Endothelial cell of hepatic sinusoid (primary cell): ENCODE data around the gene OSBP.
"Not testable (repeated sequence)": the region's sequence is repeated elsewhere in the genome, so short reads cannot be mapped to it uniquely, and the experiment has no call there.

Experiments
- in situ Hi-C: cut with HindIII; loops from 2 replicates; pipeline ENCODE4 v1.10.0; 2017; ENCODE audit warnings: low sequenced_read_pairs

OSBP gene

DNA sequence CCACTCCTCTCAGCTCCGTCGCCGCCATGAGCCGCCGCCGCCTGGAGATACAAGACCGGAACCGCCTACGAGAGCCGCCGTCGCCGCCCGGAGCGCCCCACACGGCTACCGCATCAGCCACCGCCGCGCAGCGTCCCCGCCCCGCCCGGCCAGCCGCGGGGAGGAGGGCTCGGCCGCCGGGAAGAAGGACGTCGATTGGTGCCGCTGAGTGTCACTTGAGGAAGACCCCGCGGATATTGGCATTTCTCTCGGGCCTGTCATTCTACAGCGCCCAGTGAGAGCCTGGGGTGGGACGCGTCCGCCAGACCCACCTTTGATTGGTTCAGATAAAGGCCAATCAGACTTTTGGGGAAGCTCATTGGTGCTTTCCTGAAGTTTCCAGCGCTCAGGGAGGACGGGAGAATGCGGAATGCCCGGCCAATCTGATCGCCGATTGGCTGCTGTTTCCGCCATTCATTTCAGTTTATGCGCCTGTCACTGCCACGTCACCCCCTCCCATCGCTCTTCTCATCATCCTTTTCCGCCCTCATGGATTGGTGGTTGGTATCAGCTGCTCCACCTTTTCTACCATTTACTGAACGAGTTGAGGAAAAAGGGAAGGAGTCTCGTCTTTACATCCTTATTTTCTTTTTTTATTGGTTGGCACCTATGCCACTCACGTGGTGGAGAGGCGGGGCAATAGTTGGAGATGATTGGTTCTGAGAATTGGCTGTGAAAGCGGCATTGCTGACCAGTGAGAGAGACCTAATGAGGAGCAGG, at the start of gene OSBP:
TSS of gene OSBP (minus strand) at position 138 of the 759 bp plus-strand sequence. CDS start at position 28, 110 bp downstream.
- in situ Hi-C loops: no loop called here

DNA sequence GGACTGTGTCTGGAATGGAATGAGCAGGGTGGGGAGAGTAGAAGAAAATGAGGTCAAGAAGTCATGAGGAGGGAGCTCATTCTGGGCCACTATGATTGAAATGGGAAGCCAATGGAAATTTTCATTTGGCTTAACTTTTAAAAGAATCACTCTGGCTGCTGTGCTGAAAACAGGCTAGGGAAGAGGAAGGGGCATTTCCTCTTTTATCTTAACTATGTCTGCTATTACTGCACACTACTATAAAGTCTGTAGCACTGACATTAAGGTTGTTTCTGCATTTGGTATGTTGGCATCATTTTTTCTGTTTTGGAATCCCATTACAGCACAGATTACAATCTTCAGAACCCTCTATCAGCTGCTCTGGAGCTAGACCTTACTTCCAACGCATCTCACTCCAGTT, 45.0 kb upstream of the OSBP start:
- in situ Hi-C loops: no loop called here

DNA sequence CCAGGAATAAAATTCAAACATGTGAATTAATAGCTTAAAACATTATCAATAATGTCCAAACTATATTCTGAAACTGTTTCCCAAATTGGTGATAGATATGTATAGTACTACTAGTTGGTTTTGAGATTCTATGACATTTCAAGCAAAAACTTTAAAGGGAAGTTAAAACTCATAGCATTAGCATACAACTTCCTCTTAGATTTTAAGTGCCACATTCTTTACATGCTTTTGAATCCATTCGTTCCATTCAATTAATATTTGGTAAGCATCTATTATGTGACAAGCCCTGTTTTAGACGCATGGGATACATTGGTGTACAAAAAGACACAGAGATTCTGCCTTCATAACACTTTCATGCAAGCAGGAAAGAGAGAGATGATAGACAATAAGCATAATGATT, 44.4 kb upstream of the OSBP start:
- in situ Hi-C loops: no loop called here

- in situ Hi-C loops: no loop called here
Measured at GRCh38 chr11:59658036-59658435, 42.5 kb upstream of the OSBP start.

- in situ Hi-C loops: no loop called here
Measured at GRCh38 chr11:59654893-59655292, 39.3 kb upstream of the OSBP start.

GRCh38 chr11:59647245-59647980, 31.8 kb upstream of the OSBP start:
- in situ Hi-C loops: no loop called here

- in situ Hi-C loops: no loop called here
Measured at GRCh38 chr11:59644528-59644927, 29.0 kb upstream of the OSBP start.

DNA sequence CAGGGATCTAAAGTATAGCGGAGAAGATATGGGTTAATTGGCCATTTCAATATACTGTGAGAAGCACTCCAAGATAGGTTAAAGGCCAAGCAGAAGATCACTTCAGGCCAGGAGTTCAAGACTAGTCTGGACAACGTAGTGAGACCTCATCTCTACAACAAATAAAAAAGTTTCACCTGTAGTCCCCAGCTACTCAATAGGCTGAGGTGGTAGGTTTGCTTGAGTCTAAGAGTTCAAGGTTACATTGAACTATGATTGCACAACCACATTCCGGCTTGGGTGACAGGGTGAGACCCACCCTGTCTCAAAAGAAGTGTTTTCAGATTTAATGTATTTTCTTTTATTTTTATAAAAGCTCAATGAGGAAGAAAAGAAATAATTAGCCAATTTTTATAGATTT, 27.8 kb upstream of the OSBP start:
- in situ Hi-C loops: no loop called here

GRCh38 chr11:59641156-59641555, 25.6 kb upstream of the OSBP start:
- in situ Hi-C loops: no loop called here

GRCh38 chr11:59630493-59630892, 14.9 kb upstream of the OSBP start:
- in situ Hi-C loops: no loop called here

DNA sequence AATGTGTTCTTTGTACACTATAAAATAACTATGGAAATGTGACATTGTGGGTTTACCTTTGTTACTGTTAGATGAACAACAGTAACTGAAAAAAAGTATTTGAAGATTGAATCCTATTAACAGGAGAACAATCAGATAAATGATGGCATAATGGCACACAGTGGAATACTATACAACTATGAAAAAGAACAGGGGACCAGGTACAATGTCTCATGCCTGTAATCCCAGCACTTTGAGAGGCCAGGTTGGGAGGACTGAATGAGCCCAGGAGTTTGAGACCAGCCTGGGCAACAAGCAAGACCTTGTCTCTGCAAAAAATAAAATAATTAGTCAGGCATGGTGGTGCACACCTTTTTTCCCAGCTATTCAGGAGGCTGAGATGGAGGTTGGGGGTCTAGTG, 14.4 kb upstream of the OSBP start:
- in situ Hi-C loops: no loop called here

GRCh38 chr11:59626969-59627368, 11.4 kb upstream of the OSBP start:
- in situ Hi-C loops: not testable (repeated sequence)

DNA sequence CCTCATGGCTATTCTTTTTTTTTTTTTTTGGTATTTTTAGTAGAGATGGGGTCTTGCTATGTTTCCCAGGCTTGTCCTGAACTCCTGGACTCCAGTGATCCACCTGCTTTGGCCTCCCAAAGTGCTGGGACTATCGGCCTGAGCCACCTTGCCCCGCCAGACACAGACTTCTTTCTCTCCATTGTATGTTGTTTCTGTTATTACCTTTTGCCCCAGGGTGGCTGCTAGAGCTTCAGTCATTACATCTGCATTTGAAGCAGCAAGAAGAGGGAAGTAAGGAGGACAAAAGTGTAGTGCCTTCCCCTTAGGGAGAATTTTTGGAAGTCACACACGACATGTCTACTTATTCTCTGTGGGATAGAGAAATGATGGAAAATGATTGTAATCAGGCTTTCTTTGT, 10.1 kb upstream of the OSBP start:
- in situ Hi-C loops: no loop called here

- in situ Hi-C loops: no loop called here
Measured at GRCh38 chr11:59617876-59618275, 2.3 kb upstream of the OSBP start.

DNA sequence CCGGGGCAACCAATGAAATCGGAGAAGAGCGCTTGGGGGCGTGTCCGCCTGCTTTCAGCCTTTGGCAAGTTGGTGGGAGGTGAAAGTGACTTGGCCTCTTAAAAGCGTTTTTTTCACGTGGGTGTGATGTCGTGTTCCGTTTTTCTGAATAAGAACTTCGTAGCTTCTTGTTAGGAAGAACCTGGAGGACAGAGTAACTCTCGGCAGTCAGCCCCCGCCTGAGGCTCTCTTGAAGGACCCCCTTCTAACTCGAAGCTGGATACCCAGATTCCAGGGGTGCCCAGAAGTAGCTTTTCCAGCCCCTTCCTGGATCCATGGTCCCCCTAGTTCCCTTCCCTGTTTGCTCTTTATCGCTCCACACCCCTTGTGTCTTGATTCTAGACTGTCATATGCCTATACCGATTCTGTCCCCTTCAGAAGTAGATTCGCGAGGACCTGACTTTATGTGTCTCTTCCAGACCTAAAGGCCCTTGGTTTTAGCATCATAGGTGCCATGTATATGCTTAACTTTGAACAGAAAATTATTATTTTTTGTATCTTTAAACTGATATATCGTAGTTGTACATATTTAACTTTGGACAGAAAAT, 915 bp upstream of the OSBP start:
- in situ Hi-C loops: no loop called here

DNA sequence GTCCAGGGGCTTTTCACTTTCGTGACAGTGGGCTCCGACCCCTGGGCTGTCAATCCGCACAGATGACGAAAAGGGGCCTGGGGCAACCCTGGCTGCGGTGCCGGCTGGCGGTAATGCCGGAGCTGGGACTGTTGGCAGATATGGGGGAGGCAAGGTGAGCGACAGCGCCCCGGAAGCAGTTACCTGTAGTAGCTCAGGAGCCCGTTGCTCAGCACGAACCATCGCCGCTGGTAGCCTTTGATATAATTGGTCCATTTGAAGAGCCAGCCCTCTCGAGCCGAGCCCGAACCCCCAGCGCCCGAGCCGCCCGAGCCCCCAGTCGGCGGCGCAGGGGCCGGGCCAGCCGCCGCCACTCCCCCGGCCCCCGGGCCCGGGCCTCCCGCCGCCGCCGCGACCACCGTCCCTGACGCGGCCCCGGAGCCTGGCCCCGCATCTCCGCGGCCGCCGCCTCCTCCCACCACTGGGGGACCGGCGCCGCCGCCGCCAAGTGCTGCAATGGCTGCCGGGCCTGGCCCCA, 396 bp downstream of the OSBP start:
- in situ Hi-C loops: no loop called here

GRCh38 chr11:59614277-59615119, 1.1 kb downstream of the OSBP start:
- in situ Hi-C loops: no loop called here

DNA sequence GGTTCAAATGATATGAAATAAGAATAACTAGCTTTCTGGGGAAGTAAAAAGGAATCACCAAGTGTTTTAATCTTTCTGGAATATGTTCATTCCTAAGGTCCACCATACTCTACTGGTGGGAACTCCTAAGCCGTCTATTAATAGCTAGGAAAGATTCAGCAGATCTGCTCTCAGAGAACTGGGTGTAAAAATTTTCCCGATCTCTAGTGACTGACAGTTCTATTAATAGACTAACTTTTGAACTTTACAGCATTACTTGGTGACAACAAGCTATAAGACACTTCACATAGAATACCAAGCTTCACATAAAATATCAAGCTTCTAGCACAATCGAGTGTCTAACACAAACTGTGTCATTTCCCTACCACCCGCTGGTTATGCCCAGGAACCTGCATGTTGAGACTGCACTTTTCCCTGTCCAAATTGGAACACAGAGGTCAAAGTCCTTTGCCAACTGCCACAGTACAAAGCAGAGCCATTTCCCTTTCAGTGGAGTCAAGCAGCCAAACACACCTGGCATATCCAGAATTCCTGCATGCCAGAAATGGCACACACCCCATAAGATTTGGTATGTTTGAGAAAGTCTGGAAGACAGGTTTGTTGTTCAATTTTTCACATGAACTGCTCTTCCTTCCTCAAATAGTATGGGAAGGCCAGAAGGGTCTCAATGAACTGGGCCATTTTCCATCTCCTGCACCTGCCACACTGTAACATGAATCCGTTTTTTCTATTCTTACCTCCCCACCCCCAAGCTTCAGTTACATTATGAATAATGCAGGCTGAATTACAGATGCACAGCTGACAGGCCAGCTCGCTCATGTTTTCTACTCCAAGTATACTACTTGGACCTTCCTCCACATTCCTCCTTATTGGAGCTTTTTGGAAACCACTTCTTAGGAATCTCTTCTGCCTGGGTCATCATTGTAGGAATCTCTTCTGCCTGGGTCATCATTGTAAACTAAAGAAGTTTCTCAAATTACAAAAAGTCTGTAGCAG, 3.7 kb downstream of the OSBP start:
- in situ Hi-C loops: no loop called here

- in situ Hi-C loops: no loop called here
Measured at GRCh38 chr11:59610289-59610688, 5.3 kb downstream of the OSBP start.
